Gastroesophageal sphincter (tissue), 4 donors: ENCODE data around the gene CHTF8. TPM values are rescaled to one million over a fixed set of nuclear protein-coding genes. Genes with fewer than 3 reads are reported as not detected.

ENCODE experiments used
- ATAC-seq: fragments of 150-250 bp; one replicate; pipeline ENCODE4 v1.9.1; 2016; ENCODE audit warnings: mild to moderate bottlenecking, moderate library complexity
- H3K27ac ChIP-seq, 4 donors: fragments of 200-600 bp; sonication (generic) in 3 of 4; 1 replicate in 3 of 4; 2 replicates in 1 of 4; pipeline ENCODE4 v1.5.1; 2016 to 2019
- H3K27me3 ChIP-seq: fragments of 200-600 bp; sonication (generic); one replicate; pipeline ENCODE4 v1.5.1; 2019
- H3K36me3 ChIP-seq, 2 donors: fragments of 200-600 bp; sonication (generic); one replicate each; pipeline ENCODE4 v1.5.1; 2019; ENCODE audit warnings: control low read depth in 1 of 2
- H3K4me1 ChIP-seq, 3 donors: fragments of 200-600 bp; sonication (generic); 1 replicate in 2 of 3; 2 replicates in 1 of 3; pipeline ENCODE4 v1.5.1; 2016 to 2019; ENCODE audit warnings: control low read depth in 2 of 3
- H3K4me3 ChIP-seq, 2 donors: fragments of 200-600 bp; sonication (generic); one replicate each; pipeline ENCODE4 v1.5.1; 2019; ENCODE audit warnings: mild to moderate bottlenecking in 1 of 2, moderate library complexity in 1 of 2
- H3K9me3 ChIP-seq, 3 donors: fragments of 200-600 bp; sonication (generic); one replicate each; pipeline ENCODE4 v1.5.1; 2017 to 2019; ENCODE audit warnings: control low read depth in 2 of 3
- EP300 ChIP-seq: sonication (generic); formaldehyde crosslinking; IDR thresholded peaks from one replicate; pipeline ENCODE4 v1.6.1; 2017; ENCODE audit warnings: antibody characterized with exemption, mild to moderate bottlenecking
- POLR2A ChIP-seq, 2 donors: fragments of 450-650 bp; IDR thresholded peaks; one replicate each; pipeline ENCODE4 v1.6.1; 2017; ENCODE audit warnings: antibody characterized with exemption in 2 of 2, mild to moderate bottlenecking in 2 of 2, moderate library complexity in 1 of 2
- POLR2AphosphoS5 ChIP-seq: sonication (generic); formaldehyde crosslinking; IDR thresholded peaks from one replicate; pipeline ENCODE4 v1.6.1; 2017; ENCODE audit warnings: antibody characterized with exemption
- WGBS, 2 donors: methylation state at CpG; one replicate each; pipeline ENCODE4 v1.1.5; 2018; ENCODE audit warnings: low coverage in 1 of 2; 5-methylcytosine and 5-hydroxymethylcytosine counted together
- total RNA-seq, 4 donors: library from RNA; depleted of rRNA; stranded (reverse); fragments of >200 nt; gene quantifications; one replicate each; pipeline ENCODE4 v1.1.0, GENCODE V29; 2016
- TF ChIP-seq, protein P1 (sequence below), 4 experiments: fragments of 200-600 bp in 2 of 4; fragments of 450-650 bp in 2 of 4; sonication (generic) in 1 of 4; IDR thresholded peaks; one replicate each; pipeline ENCODE4 v1.5.1; 2017 to 2019; ENCODE audit warnings: antibody characterized with exemption in 4 of 4, mild to moderate bottlenecking in 2 of 4, moderate library complexity in 2 of 4

CHTF8 gene
- total RNA-seq, 4 donors from 2014 or later = 44.0 to 102 (median 61.9) TPM

DNA sequence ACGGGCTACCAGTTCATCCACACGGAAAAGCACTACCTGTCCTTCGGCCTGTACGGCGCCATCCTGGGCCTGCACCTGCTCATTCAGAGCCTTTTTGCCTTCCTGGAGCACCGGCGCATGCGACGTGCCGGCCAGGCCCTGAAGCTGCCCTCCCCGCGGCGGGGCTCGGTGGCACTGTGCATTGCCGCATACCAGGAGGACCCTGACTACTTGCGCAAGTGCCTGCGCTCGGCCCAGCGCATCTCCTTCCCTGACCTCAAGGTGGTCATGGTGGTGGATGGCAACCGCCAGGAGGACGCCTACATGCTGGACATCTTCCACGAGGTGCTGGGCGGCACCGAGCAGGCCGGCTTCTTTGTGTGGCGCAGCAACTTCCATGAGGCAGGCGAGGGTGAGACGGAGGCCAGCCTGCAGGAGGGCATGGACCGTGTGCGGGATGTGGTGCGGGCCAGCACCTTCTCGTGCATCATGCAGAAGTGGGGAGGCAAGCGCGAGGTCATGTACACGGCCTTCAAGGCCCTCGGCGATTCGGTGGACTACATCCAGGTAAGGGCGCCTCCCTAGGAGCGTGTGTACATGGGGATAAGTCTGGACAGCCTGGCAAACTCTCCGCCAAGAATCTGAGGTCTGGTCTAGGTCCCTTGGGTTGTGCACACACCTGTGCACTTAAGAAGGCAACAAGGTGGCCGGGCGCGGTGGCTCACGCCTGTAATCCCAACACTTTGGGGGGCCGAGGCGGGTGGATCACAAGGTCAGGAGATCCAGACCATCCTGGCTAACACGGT is 22.7 kb downstream of the CHTF8 start:
- no peak overlapping the region for H3K27ac ChIP-seq
- no peak for ATAC-seq
- 96% methylated on average over 7 of the region's 48 CpGs; no CpG with 5 or more reads in 1 of the 2 donors for WGBS, 2 donors
- no peak for TF ChIP-seq POLR2AphosphoS5
- no peak for TF ChIP-seq EP300
- no peak for TF ChIP-seq POLR2A (IDR thresholded peaks at IDR 0.05)
- TF ChIP-seq, protein P1, sequence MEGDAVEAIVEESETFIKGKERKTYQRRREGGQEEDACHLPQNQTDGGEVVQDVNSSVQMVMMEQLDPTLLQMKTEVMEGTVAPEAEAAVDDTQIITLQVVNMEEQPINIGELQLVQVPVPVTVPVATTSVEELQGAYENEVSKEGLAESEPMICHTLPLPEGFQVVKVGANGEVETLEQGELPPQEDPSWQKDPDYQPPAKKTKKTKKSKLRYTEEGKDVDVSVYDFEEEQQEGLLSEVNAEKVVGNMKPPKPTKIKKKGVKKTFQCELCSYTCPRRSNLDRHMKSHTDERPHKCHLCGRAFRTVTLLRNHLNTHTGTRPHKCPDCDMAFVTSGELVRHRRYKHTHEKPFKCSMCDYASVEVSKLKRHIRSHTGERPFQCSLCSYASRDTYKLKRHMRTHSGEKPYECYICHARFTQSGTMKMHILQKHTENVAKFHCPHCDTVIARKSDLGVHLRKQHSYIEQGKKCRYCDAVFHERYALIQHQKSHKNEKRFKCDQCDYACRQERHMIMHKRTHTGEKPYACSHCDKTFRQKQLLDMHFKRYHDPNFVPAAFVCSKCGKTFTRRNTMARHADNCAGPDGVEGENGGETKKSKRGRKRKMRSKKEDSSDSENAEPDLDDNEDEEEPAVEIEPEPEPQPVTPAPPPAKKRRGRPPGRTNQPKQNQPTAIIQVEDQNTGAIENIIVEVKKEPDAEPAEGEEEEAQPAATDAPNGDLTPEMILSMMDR (IDR thresholded peaks at IDR 0.05) = no peak
- no peaks in the 10 kb centered on the region for H3K9me3 ChIP-seq
- H3K27me3 ChIP-seq = peaks cover 32% of the 10 kb centered on the region
- H3K36me3 ChIP-seq = peaks cover 0 to 54% of the 10 kb centered on the region in 2 donors
- H3K4me3 ChIP-seq = no peak overlapping the region
- peaks cover 2 to 34% (median 24%) of the 10 kb centered on the region in 3 donors for H3K4me1 ChIP-seq

DNA sequence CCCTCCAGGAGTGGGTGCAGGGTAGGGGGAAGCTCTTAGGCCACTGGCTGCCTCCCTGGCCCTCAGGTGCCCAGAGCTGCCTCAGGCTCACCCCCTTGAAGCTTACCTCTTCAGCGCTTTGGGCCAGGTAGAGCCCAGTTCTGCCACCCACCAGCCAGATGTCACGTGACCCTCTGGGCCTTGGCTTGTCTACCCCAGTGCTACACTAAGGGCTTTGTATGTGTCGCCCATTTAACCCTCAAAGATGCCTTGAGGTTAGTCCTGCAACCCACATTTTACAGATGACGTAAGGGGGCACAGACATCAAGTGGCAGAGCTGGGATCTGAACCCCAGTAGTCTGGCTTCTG is 23.5 kb downstream of the CHTF8 start:
- Histone ChIP-seq H3K27ac (no peak overlapping the region), H3K4me3 (no peak overlapping the region), H3K27me3 (peaks cover 32% of the 10 kb centered on the region), H3K9me3 (no peaks in the 10 kb centered on the region), H3K36me3 (peaks cover 0 to 46% of the 10 kb centered on the region in 2 donors), H3K4me1 (peaks cover 2 to 34% (median 24%) of the 10 kb centered on the region in 3 donors)
- WGBS, 2 donors = 100% methylated on average over 1 of the region's 4 CpGs; no CpG with 5 or more reads in 1 of the 2 donors
- TF ChIP-seq POLR2A (IDR thresholded peaks at IDR 0.05) (no peak), EP300 (no peak), POLR2AphosphoS5 (no peak)
- TF ChIP-seq, protein P1 (IDR thresholded peaks at IDR 0.05) = no peak
- ATAC-seq = no peak

DNA sequence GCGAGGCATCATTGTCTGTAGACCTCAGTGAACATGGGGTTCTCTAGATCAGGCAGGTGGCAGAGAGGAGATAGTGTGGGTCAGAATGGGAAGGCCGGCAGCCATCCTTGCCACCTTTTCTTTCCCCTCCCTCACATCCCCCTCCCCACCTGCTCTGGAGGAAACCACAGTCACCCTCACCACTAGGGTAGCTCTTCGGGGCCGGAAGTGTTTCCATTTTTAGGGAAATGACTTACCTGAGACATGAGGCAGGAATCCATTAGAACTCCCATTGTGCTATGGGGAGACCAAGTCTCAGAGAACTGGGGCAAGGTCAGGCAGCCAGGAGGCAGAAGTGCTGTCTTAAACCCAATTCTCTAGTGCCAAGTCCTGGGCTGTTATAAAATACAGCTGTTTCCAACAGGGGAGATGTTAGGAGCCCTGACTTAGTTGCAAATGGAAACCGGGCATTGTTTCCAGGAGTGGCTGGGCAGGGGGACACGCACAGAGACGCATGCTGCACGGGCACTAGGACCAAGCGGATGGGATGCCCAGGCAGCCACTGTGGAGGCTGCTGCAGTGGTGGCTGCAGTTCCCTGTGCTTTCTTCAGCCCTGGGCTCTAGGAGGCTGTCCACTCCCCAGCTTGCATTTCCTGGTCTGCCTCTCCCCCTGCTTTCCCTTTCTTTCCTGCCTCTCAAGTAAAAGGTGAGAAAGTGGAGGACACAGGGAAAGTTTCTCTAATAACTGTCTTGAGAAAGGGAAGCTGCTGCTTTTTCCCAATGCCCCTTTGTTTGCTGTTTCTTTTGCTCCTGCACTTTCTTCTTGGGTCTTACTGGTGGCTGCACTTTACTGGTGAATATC is 24.1 kb downstream of the CHTF8 start:
- WGBS, 2 donors = 68 to 87% methylated on average over 3 to 7 of the region's 9 CpGs
- no peak for TF ChIP-seq EP300
- TF ChIP-seq, protein P1 (IDR thresholded peaks at IDR 0.05) = no peak
- no peak for TF ChIP-seq POLR2AphosphoS5
- no peak for TF ChIP-seq POLR2A (IDR thresholded peaks at IDR 0.05)
- Histone ChIP-seq H3K9me3 (no peaks in the 10 kb centered on the region), H3K4me3 (no peak overlapping the region), H3K27ac (no peak overlapping the region), H3K4me1 (peaks cover 2 to 34% (median 24%) of the 10 kb centered on the region in 3 donors), H3K36me3 (peaks cover 0 to 40% of the 10 kb centered on the region in 2 donors), H3K27me3 (peaks cover 32% of the 10 kb centered on the region)
- ATAC-seq = no peak

DNA sequence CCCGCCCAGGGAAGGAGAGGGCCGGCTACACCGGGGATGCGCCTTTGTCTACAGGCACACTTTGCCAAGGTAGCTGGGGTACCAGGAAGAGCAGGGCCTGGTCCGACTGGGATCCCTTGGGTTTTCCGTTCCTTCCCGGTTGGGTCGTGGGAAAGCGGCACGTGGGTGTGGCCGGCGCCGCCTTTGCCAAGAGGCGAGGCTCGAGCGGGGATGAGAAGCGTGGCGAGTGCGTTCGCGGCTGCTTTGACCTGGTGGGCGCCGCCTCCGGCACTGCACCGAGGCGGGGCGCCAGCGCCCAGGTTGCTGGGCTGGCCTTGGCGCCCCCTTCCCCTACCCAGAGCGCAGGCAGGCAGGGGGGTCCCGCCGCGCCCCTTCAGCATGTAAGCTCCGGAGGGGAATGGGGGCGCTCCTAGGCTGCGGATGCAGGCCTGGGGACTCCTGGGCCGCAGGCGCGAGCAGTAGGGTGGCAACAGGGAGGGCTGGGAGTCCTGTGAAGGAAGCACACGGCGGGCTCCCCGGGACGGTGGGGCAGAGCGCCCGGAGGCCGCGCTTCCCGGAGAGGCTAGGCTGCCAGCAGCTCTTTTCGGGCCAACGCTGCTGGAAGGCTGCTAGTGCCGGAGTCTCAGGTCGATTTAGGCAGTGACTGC is 24.9 kb downstream of the CHTF8 start:
- no peak for ATAC-seq
- WGBS, 2 donors = 0% methylated on average over 2 of the region's 52 CpGs; no CpG with 5 or more reads in 1 of the 2 donors
- H3K27ac ChIP-seq = no peak overlapping the region
- H3K36me3 ChIP-seq = peaks cover 0 to 33% of the 10 kb centered on the region in 2 donors
- peak overlapping the region in 1 of 2 donors; percentile 65 for H3K4me3 ChIP-seq
- peaks cover 32% of the 10 kb centered on the region for H3K27me3 ChIP-seq
- TF ChIP-seq POLR2A (IDR thresholded peaks at IDR 0.05) (no peak), EP300 (no peak), POLR2AphosphoS5 (no peak)
- TF ChIP-seq, protein P1 (IDR thresholded peaks at IDR 0.05) = no peak
- H3K4me1 ChIP-seq = peaks cover 2 to 34% (median 24%) of the 10 kb centered on the region in 3 donors
- no peaks in the 10 kb centered on the region for H3K9me3 ChIP-seq
